HEK293 (cell line): ENCODE results near the gene KLHDC4.

ENCODE experiments used
- CTCF ChIA-PET: fragments of 350-600 bp; formaldehyde crosslinking; extraction: SDS; loops from one replicate; lab custom pipeline; 2021; ENCODE audit warnings: antibody characterized with exemption; lab: Yijun Ruan, JAX
- POLR2A ChIA-PET: fragments of 300-600 bp; formaldehyde crosslinking; extraction: SDS; loops from one replicate; lab custom pipeline; 2020; ENCODE audit warnings: antibody characterized with exemption, inconsistent platforms; lab: Yijun Ruan, JAX
- H3K27ac ChIP-seq: fragments of 200-500 bp; sonication (Bioruptor generic); 2 replicates; pipeline ENCODE4 v1.5.1; 2014; ENCODE audit warnings: low read depth, low read length, control low read depth, inconsistent platforms; ENCODE audit errors: extremely low read depth
- H3K36me3 ChIP-seq, 2 experiments: fragments of 200-500 bp in 1 of 2; sonication (Bioruptor generic) in 1 of 2; 1 replicate in 1 of 2; 2 replicates in 1 of 2; pipeline ENCODE4 v1.5.1; 2014 to 2017; ENCODE audit warnings: inconsistent platforms in 2 of 2, low read length in 2 of 2; ENCODE audit not compliant: control insufficient read depth in 2 of 2, insufficient read depth in 1 of 2
- H3K4me1 ChIP-seq: fragments of 200-500 bp; sonication (Bioruptor generic); 2 replicates; pipeline ENCODE4 v1.5.1; 2014; ENCODE audit warnings: mild to moderate bottlenecking, low read length, inconsistent platforms; ENCODE audit not compliant: control insufficient read depth, insufficient read depth
- H3K4me3 ChIP-seq: 2 replicates; pipeline ENCODE4 v1.5.1; 2011; ENCODE audit warnings: low read depth, mild to moderate bottlenecking, control low read depth, low read length, moderate library complexity
- H3K9me3 ChIP-seq: fragments of 200-500 bp; sonication (Bioruptor generic); 2 replicates; pipeline ENCODE4 v1.5.1; 2014; ENCODE audit warnings: low read depth, low read length, inconsistent platforms; ENCODE audit not compliant: control insufficient read depth, insufficient read depth
- ATF2 ChIP-seq: fragments of 450-650 bp; formaldehyde crosslinking; IDR thresholded peaks from 2 replicates; pipeline ENCODE4 v1.5.1; 2016; ENCODE audit warnings: missing biosample characterization, missing genetic modification characterization, low read depth
- BCL11B ChIP-seq: fragments of 450-650 bp; formaldehyde crosslinking; IDR thresholded peaks from 2 replicates; pipeline ENCODE4 v1.5.1; 2016; ENCODE audit warnings: low read depth, missing biosample characterization, missing genetic modification characterization
- GLIS1 ChIP-seq: fragments of 450-650 bp; formaldehyde crosslinking; IDR thresholded peaks from 2 replicates; pipeline ENCODE4 v1.5.1; 2016; ENCODE audit warnings: missing biosample characterization, missing genetic modification characterization
- HOXA7 ChIP-seq: sonication (generic); formaldehyde crosslinking; IDR thresholded peaks from 2 replicates; pipeline ENCODE4 v1.8.1; 2022; ENCODE audit warnings: missing genetic modification reagents, borderline replicate concordance
- KLF1 ChIP-seq: fragments of 450-650 bp; formaldehyde crosslinking; IDR thresholded peaks from 2 replicates; pipeline ENCODE4 v1.5.1; 2016; ENCODE audit warnings: missing biosample characterization, missing genetic modification characterization
- MYNN ChIP-seq: fragments of 450-650 bp; formaldehyde crosslinking; IDR thresholded peaks from 2 replicates; pipeline ENCODE4 v1.5.1; 2016; ENCODE audit warnings: missing biosample characterization, missing genetic modification characterization, borderline replicate concordance
- PRDM1 ChIP-seq: fragments of 450-650 bp; formaldehyde crosslinking; IDR thresholded peaks from 2 replicates; pipeline ENCODE4; 2016; ENCODE audit warnings: missing biosample characterization, missing genetic modification characterization
- SP7 ChIP-seq: fragments of 450-650 bp; formaldehyde crosslinking; IDR thresholded peaks from 2 replicates; pipeline ENCODE4 v1.5.1; 2016; ENCODE audit warnings: missing biosample characterization, missing genetic modification characterization
- YY1 ChIP-seq: fragments of 450-650 bp; formaldehyde crosslinking; IDR thresholded peaks from 2 replicates; pipeline ENCODE4 v1.5.1; 2018; ENCODE audit warnings: missing biosample characterization, missing genetic modification characterization
- ZEB2 ChIP-seq: fragments of 450-650 bp; formaldehyde crosslinking; IDR thresholded peaks from 2 replicates; pipeline ENCODE4 v1.5.1; 2016; ENCODE audit warnings: missing biosample characterization, missing genetic modification characterization
- ZFHX2 ChIP-seq: fragments of 450-650 bp; formaldehyde crosslinking; conservative IDR thresholded peaks from 2 replicates; pipeline ENCODE4 v1.5.1; 2016; ENCODE audit warnings: missing biosample characterization, missing genetic modification characterization
- ZFP3 ChIP-seq: fragments of 450-650 bp; formaldehyde crosslinking; IDR thresholded peaks from 2 replicates; pipeline ENCODE4 v1.5.1; 2016; ENCODE audit warnings: low read depth, missing biosample characterization, missing genetic modification characterization
- ZFP37 ChIP-seq: fragments of 450-650 bp; formaldehyde crosslinking; IDR thresholded peaks from 2 replicates; pipeline ENCODE4 v1.5.1; 2016; ENCODE audit warnings: missing biosample characterization, missing genetic modification characterization
- ZIC2 ChIP-seq: fragments of 450-650 bp; formaldehyde crosslinking; IDR thresholded peaks from 2 replicates; pipeline ENCODE4 v1.5.1; 2016; ENCODE audit warnings: missing biosample characterization, missing genetic modification characterization
- ZNF121 ChIP-seq: fragments of 450-650 bp; formaldehyde crosslinking; IDR thresholded peaks from 2 replicates; pipeline ENCODE4 v1.5.1; 2016; ENCODE audit warnings: missing biosample characterization, missing genetic modification characterization
- ZNF155 ChIP-seq: fragments of 450-650 bp; formaldehyde crosslinking; IDR thresholded peaks from 2 replicates; pipeline ENCODE4 v1.5.1; 2016; ENCODE audit warnings: missing biosample characterization, missing genetic modification characterization
- ZNF157 ChIP-seq: fragments of 450-650 bp; formaldehyde crosslinking; IDR thresholded peaks from 2 replicates; pipeline ENCODE4 v1.5.1; 2016; ENCODE audit warnings: missing biosample characterization, missing genetic modification characterization
- ZNF311 ChIP-seq: fragments of 450-650 bp; formaldehyde crosslinking; IDR thresholded peaks from 2 replicates; pipeline ENCODE4 v1.5.1; 2017; ENCODE audit warnings: missing biosample characterization, missing genetic modification characterization, borderline replicate concordance
- ZNF394 ChIP-seq: fragments of 450-650 bp; formaldehyde crosslinking; IDR thresholded peaks from 2 replicates; pipeline ENCODE4 v1.5.1; 2016; ENCODE audit warnings: missing biosample characterization, missing genetic modification characterization, mild to moderate bottlenecking, moderate library complexity, borderline replicate concordance
- ZNF514 ChIP-seq: fragments of 450-650 bp; formaldehyde crosslinking; IDR thresholded peaks from 2 replicates; pipeline ENCODE4 v1.5.1; 2016; ENCODE audit warnings: missing biosample characterization, missing genetic modification characterization
- ZNF521 ChIP-seq: fragments of 450-650 bp; formaldehyde crosslinking; IDR thresholded peaks from 2 replicates; pipeline ENCODE4 v1.5.1; 2017; ENCODE audit warnings: missing biosample characterization, mild to moderate bottlenecking, missing genetic modification characterization
- ZNF544 ChIP-seq: fragments of 450-650 bp; formaldehyde crosslinking; IDR thresholded peaks from 2 replicates; pipeline ENCODE4 v1.5.0; 2017; ENCODE audit warnings: missing biosample characterization, missing genetic modification characterization
- ZNF600 ChIP-seq: fragments of 450-650 bp; formaldehyde crosslinking; IDR thresholded peaks from 2 replicates; pipeline ENCODE4 v1.5.1; 2016; ENCODE audit warnings: missing biosample characterization, missing genetic modification characterization
- ZNF692 ChIP-seq: fragments of 450-650 bp; formaldehyde crosslinking; IDR thresholded peaks from 2 replicates; pipeline ENCODE4 v1.5.1; 2016; ENCODE audit warnings: missing biosample characterization, missing genetic modification characterization
- ZSCAN30 ChIP-seq: fragments of 450-650 bp; IDR thresholded peaks from 2 replicates; pipeline ENCODE4 v1.5.1; 2018; ENCODE audit warnings: missing biosample characterization, mild to moderate bottlenecking, missing genetic modification characterization, moderate library complexity
- TF ChIP-seq, protein P1 (sequence below): fragments of 450-650 bp; formaldehyde crosslinking; IDR thresholded peaks from 2 replicates; pipeline ENCODE4 v1.5.1; 2017; ENCODE audit warnings: missing biosample characterization, missing genetic modification characterization
- TF ChIP-seq, protein P2 (sequence below): fragments of 450-650 bp; formaldehyde crosslinking; IDR thresholded peaks from 2 replicates; pipeline ENCODE4 v1.5.1; 2017; ENCODE audit warnings: missing biosample characterization, mild to moderate bottlenecking, missing genetic modification characterization, moderate library complexity

KLHDC4 gene

GRCh38 chr16:87791295-87792204 is 25.8 kb upstream of the KLHDC4 start (continued):
- TF ChIP-seq KLF1, result peak; percentile 75
- TF ChIP-seq ZFP3 (tag by site-specific recombination), result no peak
- peak; percentile 49; the same call in 1 of the 2 replicates for TF ChIP-seq ATF2 (tag by site-specific recombination)
- TF ChIP-seq ZNF521 (tag by site-specific recombination), result no peak
- TF ChIP-seq, protein P1, sequence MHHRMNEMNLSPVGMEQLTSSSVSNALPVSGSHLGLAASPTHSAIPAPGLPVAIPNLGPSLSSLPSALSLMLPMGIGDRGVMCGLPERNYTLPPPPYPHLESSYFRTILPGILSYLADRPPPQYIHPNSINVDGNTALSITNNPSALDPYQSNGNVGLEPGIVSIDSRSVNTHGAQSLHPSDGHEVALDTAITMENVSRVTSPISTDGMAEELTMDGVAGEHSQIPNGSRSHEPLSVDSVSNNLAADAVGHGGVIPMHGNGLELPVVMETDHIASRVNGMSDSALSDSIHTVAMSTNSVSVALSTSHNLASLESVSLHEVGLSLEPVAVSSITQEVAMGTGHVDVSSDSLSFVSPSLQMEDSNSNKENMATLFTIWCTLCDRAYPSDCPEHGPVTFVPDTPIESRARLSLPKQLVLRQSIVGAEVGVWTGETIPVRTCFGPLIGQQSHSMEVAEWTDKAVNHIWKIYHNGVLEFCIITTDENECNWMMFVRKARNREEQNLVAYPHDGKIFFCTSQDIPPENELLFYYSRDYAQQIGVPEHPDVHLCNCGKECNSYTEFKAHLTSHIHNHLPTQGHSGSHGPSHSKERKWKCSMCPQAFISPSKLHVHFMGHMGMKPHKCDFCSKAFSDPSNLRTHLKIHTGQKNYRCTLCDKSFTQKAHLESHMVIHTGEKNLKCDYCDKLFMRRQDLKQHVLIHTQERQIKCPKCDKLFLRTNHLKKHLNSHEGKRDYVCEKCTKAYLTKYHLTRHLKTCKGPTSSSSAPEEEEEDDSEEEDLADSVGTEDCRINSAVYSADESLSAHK, result no peak
- TF ChIP-seq, protein P2, sequence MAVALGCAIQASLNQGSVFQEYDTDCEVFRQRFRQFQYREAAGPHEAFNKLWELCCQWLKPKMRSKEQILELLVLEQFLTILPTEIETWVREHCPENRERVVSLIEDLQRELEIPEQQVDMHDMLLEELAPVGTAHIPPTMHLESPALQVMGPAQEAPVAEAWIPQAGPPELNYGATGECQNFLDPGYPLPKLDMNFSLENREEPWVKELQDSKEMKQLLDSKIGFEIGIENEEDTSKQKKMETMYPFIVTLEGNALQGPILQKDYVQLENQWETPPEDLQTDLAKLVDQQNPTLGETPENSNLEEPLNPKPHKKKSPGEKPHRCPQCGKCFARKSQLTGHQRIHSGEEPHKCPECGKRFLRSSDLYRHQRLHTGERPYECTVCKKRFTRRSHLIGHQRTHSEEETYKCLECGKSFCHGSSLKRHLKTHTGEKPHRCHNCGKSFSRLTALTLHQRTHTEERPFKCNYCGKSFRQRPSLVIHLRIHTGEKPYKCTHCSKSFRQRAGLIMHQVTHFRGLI (tag by site-specific recombination), result no peak
- TF ChIP-seq MYNN (tag by site-specific recombination), result no peak
- TF ChIP-seq ZNF311 (tag by site-specific recombination), result no peak
- TF ChIP-seq ZNF600, result no peak
- TF ChIP-seq ZNF155, result no peak
- TF ChIP-seq SP7 (tag by site-specific recombination), result no peak

DNA sequence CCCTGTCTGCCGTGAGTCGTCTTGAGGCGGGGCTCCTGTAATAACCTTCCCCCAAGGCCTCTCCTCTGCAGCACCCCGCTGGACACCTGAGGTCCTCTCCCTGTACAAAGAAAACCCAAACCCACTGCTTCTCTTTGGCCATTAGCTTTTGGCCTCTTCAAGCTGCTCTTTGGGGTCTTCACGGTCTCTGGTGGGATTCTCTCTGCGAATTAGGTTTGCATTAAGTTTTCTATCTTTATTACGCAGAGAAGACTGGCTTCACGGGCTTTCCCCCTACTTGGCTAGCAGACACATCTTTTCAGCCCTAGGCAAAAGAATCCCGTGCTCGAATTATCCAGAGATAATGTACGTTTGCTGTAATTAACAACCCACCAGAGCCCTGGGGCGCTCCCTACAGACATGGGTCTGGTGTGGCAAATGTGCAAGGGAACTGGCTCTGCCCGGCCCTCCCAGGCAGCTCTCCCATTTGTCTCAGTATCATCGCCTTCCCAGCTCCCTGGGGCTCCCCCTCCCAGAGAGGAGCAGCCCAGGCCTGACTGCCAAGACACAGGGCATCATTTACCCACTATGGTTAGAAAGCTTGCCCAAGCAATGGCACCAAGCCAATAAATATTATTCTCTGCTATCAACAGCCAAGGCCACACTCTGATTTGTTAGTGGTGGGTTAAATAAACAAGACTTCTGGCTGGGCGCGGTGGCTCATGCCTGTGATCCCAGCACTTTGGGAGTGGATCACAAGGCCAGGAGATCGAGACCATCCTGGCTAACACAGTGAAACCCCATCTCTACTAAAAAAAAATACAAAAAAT is 24.7 kb upstream of the KLHDC4 start:
- no peak overlapping the region for H3K27ac ChIP-seq
- H3K9me3 ChIP-seq, result no peaks in the 10 kb centered on the region
- TF ChIP-seq ZNF514 (tag by site-specific recombination), result no peak
- no peak for TF ChIP-seq ZFP37 (tag by site-specific recombination)
- no peak for TF ChIP-seq ZNF121 (tag by site-specific recombination)
- no peak for TF ChIP-seq ZNF157
- no peak for TF ChIP-seq ZNF394 (tag by site-specific recombination)
- no peak for TF ChIP-seq YY1 (tag by site-specific recombination)
- no peak for TF ChIP-seq PRDM1 (tag by site-specific recombination)
- no peak for TF ChIP-seq ZSCAN30
- 0 out of 2 replicates have a peak, but pooled peaks have one; percentile 21 for TF ChIP-seq ZNF692 (tag by site-specific recombination)
- TF ChIP-seq BCL11B (tag by site-specific recombination), result no peak
- no peak for TF ChIP-seq ZFHX2 (tag by site-specific recombination)
- no peak for TF ChIP-seq ZEB2 (tag by site-specific recombination)
- peak; percentile 66 for TF ChIP-seq ZIC2
- TF ChIP-seq ZFP3 (tag by site-specific recombination), result no peak
- TF ChIP-seq HOXA7 (CRISPR knock-in tag), result no peak
- no peak for TF ChIP-seq ZNF544
- 0 out of 2 replicates have a peak, but pooled peaks have one; percentile 18 for TF ChIP-seq GLIS1
- ChIA-PET POLR2A (interaction anchor here (0.9 kb wide), 1 partner anchor 9 kb away, joined by 3 read pairs; no protein-coding TSS in a partner anchor), CTCF (interaction anchor here (0.6 to 7.0 kb wide), 4 partner anchors 10 to 100 kb away, joined by 3 to 52 read pairs (median 8); no protein-coding TSS in a partner anchor)
- no peaks in the 10 kb centered on the region for H3K4me1 ChIP-seq
- no peak overlapping the region for H3K4me3 ChIP-seq
- H3K36me3 ChIP-seq, result no peaks in the 10 kb centered on the region
